ENCODE measurements around the gene BCAS3.

BCAS3 gene

DNA sequence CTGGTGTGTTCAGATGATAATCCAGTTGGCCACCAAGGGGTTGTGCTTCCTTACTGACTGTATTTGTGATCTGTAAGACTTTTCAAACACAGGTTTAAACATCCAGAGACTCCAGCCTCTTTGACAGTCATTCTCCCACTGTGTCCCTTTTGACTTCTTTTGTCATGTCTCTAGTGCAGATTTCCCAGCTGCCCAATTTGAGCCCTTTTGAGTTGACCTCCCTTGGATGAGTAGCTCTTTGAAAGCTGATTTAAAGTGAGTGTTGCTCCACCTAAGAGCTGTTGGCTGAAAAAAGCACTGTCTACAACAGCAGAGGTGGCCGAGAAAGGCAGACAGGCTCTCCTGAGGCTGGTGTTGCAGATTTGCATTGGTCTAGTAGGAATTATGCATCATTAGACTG is 533.6 kb downstream of the BCAS3 start:
- DNase-seq, result no peak

DNA sequence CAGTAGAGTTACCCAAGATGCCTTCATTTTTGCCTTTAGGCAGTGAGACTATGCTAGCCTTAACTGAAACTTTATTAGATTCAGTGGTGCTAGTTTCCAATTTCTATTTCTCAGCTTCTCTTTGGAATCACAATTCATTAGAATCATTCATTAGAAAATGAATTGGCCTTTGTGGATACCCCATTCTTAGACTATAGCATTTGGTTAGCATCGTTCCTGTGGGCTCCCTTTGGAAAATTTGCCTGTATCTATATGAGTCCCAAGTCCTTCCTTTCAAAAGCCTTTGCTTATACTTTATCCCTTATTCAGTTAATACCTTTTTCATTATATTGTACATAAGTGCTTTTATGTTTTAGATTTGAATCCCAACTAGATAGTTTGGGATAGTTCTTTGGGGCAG is 535.0 kb downstream of the BCAS3 start:
- no peak for DNase-seq

- DNase-seq, result no peak
Measured at GRCh38 chr17:61214753-61215152, 537.1 kb downstream of the BCAS3 start.

DNA sequence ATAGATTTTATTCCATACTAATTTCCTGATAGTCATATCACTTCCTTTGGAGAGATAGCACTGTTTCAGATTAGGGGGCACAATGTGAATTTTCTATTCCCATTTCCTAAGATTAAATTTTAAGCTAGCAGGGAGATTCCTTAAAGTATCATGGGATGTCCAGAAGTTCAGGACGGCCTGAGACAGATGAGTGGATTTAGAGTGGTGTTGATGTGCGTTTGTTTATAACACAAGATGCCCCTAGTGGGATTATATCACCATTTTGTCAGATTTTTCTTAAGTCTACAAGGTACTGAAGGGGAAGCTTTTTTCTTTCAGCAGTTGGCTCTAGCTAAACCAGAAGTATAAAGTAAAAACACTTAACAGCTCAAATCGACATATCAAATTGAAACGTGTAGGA is 538.4 kb downstream of the BCAS3 start:
- no peak for DNase-seq

DNA sequence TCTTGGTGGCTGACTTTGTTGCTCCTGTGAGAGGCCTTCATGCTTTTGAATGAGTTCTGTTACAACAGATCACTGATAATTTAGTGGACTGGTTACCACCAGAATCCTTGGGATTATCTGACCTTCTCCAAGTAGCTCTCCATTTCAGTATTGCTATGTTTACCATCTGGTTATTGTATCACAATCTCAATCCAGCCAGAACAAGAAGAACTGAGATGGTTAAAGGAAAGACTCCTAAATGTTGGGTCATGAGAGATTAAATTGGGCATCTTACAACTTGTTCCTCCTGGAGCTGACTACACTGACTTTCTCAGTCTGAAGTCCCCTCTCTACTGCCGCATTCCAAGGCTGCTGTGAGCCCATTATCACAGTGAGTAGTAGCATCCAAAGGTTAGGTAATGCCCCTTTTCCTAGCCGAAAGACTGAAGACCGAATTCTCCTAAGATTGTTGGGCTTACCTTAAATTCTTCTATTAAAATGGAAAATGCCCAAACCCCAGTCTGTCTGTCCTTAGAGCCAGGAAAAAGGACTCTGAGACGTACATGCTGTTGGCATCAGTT is 540.3 kb downstream of the BCAS3 start:
- DNase-seq, result no peak

GRCh38 chr17:61218438-61218837 is 540.8 kb downstream of the BCAS3 start:
- no peak for DNase-seq

- DNase-seq, result no peak
Measured at GRCh38 chr17:61219460-61219859, 541.8 kb downstream of the BCAS3 start.

DNA sequence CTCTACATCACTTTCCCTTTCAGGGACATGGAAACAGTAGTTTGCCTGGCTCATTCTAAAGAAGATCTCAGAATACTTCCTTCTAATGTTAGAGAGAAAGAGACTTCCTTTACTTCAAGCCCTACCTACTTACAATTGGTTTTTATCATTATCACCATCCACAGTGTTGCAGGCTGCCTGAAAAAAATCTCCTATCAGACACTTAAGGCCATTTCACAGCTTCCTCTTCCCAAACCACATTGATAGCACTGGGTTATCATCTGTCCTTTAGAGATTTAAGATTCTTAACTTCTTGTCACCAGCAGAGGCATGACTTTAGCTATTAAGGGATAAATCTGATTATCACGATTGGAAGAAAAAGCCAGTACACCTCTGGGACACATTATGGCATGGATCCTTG is 543.5 kb downstream of the BCAS3 start:
- DNase-seq, result no peak

DNA sequence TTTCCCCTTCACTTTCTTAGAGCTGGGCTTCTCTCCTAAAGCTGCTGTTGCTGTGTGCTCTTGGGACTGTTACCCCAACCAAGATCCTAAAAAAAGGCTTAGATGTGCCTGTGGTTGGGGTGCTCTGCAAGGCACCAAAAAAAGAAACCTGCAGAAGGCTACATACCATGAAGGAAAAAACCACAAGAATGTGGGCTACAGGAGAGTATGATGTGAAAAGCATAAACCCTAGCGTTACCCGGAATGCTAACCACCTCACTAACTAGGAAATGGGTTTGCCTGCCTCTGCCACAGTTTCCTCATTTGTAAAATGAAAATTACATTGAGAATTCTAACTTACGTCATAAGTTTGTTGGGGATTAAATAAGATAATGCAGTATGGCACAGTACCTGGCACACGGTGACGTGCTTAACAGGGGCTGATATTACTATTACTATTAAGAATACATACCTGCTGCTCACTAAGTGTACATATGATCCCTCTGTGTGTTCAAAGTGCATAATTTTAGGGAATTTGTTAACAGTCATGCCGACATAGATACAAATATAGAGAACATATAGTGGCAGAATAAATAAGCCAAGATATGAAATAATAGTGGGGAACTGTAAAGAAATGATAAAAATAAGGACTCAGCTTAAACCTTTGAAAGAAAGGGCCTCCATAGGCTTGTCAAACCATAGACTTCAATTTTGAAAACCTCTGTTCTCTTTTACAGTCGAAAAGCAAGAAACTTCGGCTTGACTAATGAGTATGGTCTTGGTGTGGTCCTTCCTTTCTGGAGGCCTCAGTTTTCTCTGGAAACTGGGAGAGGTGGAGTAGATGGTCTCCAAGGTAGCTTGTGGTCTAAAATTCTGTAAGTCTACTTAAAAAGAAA is 544.2 kb downstream of the BCAS3 start:
- no peak for DNase-seq

- DNase-seq, result no peak
Measured at GRCh38 chr17:61223725-61224124, 546.1 kb downstream of the BCAS3 start.

- DNase-seq, result no peak
Measured at GRCh38 chr17:61225178-61225882, 547.7 kb downstream of the BCAS3 start.

GRCh38 chr17:61227866-61228265 is 550.2 kb downstream of the BCAS3 start:
- no peak for DNase-seq

DNA sequence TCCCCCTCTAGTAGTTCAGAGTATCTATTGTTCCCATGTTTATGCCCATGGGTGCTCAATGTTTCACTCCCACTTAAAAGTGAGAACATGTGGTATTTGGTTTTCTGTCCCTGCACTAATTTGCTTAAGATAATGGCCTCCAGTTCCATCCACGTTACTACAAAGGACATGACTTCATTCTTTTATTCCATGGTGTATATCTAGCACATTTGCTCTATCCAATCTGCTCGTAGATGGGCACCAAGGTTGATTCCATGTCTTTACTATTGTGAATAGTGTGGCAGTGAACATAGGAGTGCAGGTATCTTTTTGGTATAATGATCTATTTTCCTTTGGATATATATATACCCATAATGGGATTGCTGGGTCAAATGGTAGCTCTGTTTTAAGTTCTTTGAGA is 552.8 kb downstream of the BCAS3 start:
- DNase-seq, result no peak

DNA sequence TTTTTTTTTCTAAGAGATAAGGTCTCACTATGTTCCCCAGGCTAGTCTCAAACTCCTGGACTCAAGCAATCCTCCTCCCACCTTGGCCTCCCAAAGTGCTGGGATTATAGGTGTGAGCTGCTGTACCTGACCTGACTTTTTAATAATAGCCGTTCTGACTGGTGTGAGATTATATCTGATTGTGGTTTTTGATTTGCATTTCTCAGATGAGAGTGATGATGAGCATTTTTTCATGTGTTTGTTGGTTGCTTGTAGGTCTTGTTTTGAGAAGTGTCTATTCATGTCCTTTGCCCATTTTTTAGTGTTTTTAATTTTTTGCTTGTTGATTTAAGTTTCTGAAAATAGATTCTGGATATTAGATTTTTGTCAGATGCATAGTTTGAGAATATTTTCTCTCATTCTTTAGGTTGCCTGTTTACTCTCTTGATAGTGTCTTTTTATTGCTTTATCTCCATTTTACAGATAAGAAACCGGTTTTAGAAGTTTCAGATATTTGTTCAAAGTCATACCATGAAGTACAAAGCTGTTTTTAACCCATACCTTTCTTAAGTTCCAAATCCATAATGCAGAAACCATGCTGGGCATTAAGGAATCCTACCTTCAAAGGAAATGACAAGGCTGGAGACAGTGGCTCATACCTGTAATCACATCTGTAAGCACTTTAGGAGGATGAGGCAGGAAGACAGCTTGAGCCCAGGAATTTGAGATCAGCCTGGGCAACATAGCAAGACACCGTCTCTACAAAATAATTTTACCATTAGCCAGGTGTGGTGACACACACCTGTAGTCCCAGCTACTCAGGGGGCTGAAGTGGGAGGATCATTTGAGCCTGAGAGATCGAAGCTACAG is 553.5 kb downstream of the BCAS3 start:
- DNase-seq, result no peak

DNA sequence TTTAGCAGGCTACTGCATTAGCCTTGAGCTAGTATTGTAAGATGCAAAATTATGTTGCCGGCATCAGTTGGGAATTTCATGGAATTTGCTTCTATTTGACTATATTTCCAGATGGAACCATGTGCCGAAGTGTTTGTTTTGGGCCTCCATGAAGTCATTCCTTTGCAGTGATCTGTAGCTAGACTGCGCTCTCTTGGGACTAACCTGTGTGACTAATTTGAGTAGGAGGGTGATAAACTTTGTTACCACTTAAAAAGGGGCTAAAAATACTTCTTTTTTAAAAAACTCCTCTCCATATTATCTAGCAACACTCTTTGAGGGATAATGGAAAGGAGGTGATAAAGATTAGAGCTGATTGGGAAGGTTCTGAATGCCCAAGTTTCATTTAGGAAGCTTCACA is 555.2 kb downstream of the BCAS3 start:
- DNase-seq, result no peak

GRCh38 chr17:61233991-61234750 is 556.5 kb downstream of the BCAS3 start:
- no peak for DNase-seq

- DNase-seq, result no peak
Measured at GRCh38 chr17:61235001-61235826, 557.6 kb downstream of the BCAS3 start.

DNA sequence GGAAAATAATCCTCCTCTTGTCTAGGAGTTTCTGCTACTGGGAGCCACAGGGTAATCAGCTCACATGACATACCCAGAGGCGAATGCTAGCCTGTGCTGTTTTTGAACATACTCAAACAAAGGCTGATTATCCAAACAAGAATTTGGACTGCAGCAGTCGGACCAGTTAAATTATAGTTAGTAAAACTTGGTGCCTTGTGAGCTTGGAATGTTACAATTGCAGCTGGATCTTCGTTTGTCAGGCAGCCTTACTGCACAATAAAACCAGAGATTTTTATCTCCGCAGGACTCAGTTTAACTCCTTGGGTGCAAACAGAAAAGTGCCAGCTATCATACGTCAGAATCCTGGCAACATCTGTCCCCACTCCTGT is 558.2 kb downstream of the BCAS3 start:
- DNase-seq, result no peak

DNA sequence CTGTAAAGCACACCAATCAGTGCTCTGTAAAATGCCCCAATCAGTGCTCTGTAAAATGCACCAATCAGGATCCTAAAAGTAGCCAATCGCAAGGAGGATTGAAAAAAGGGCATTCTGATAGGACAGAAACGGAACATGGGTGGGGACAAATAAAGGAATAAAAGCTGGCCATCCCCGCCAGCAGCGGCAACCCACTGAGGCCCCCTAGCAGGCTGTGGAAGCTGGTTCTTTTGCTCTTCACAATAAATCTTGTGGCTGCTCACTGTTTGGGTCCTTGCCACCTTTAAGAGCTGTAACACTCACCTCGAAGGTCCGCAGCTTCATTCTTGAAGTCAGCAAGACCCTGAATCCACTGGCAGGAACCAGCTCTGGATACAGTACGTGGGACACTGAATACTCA is 559.6 kb downstream of the BCAS3 start:
- no peak for DNase-seq

DNA sequence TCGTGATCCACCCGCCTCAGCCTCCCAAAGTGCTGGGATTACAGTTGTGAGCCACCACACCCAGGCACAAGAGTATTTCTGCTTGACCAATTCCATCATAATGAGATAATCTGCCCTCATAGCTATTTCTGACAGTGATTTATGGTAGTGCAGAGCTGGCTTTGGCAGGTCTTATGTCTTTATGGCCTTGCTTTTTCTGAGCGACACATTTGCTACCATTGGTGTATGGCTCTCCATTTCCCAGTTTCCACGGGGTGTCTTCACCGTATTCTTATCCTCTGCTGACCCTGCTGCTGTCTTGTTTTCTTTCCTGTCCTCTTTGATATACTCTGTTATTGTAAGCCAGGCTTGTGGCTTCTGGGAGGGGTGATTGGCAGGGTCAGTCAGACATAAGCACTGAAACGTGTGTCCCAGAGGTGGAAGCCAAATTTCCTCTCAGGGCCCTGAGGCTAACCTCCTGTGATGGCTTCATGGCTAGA is 560.8 kb downstream of the BCAS3 start:
- DNase-seq, result no peak

GRCh38 chr17:61239327-61239726 is 561.7 kb downstream of the BCAS3 start:
- DNase-seq, result no peak
